B cell (primary cell): ENCODE measurements around the gene GPR15LG. TPM values are rescaled to one million over a fixed set of nuclear protein-coding genes. Genes with fewer than 3 reads are reported as not detected.

Experiments used
- ATAC-seq: fragments of 200-7000 bp; cut with Tn5 transposase; one replicate; pipeline ENCODE4 v1.10.0; 2021; ENCODE audit warnings: low read depth, mild to moderate bottlenecking, moderate number of reproducible peaks, moderate library complexity
- CTCF ChIA-PET: fragments of 350-600 bp; sonication (Branson Sonifier 250); formaldehyde crosslinking; loops from one replicate; lab custom pipeline; 2021; ENCODE audit warnings: antibody characterized with exemption, inconsistent platforms; lab: Charles Lee
- POLR2A ChIA-PET: fragments of 350-600 bp; sonication (Branson Sonifier 250); formaldehyde crosslinking; loops from one replicate; lab custom pipeline; 2021; ENCODE audit warnings: antibody characterized with exemption; lab: Charles Lee
- DNase-seq: peaks from one replicate; pipeline ENCODE4 v3.0.0; 2013
- H2AFZ ChIP-seq: 2 replicates; pipeline ENCODE4 v1.6.1; 2012; ENCODE audit warnings: mild to moderate bottlenecking, low read depth, low read length; ENCODE audit not compliant: insufficient read depth, poor library complexity, severe bottlenecking
- H3K27ac ChIP-seq, 2 donors: 1 replicate in 1 of 2; 2 replicates in 1 of 2; pipeline ENCODE4 v1.5.1; 2012 to 2013; ENCODE audit warnings: low read length in 2 of 2, mild to moderate bottlenecking in 2 of 2, moderate library complexity in 1 of 2
- H3K27me3 ChIP-seq, 4 experiments: fragments of 200-600 bp in 1 of 4; sonication (generic) in 1 of 4; replicated peaks in 1 of 4; 1 replicate in 2 of 4; 2 replicates in 2 of 4; pipeline versions ENCODE4 v1.6.1 to v1.7.0; 2013 to 2016; ENCODE audit warnings: low read length in 3 of 4, mild to moderate bottlenecking in 2 of 4, mixed read lengths in 1 of 4, moderate library complexity in 1 of 4; ENCODE audit not compliant: insufficient read depth in 4 of 4, control insufficient read depth in 3 of 4; ENCODE audit errors: control extremely low read depth in 1 of 4
- H3K36me3 ChIP-seq, 2 experiments: replicated peaks in 1 of 2; 1 replicate in 1 of 2; 2 replicates in 1 of 2; pipeline versions ENCODE4 v1.6.1 to v1.7.1; 2013; ENCODE audit warnings: low read length in 1 of 2; ENCODE audit not compliant: insufficient read depth in 2 of 2, control insufficient read depth in 1 of 2; ENCODE audit errors: control extremely low read depth in 1 of 2, extremely low read depth in 1 of 2
- H3K4me1 ChIP-seq, 2 donors: fragments of 200-600 bp in 1 of 2; sonication (generic) in 1 of 2; 1 replicate in 1 of 2; 2 replicates in 1 of 2; pipeline versions ENCODE4 v1.5.1 to v1.6.1; 2013 to 2017; ENCODE audit warnings: low read length in 2 of 2; ENCODE audit not compliant: control insufficient read depth in 2 of 2, insufficient read depth in 2 of 2
- H3K4me2 ChIP-seq: replicated peaks from 2 replicates; pipeline ENCODE3; 2012; ENCODE audit warnings: mild to moderate bottlenecking, low read depth, low read length; ENCODE audit not compliant: poor library complexity, severe bottlenecking
- H3K4me3 ChIP-seq, 5 experiments: fragments of 200-600 bp in 1 of 5; sonication (generic) in 1 of 5; 1 replicate in 3 of 5; 2 replicates in 2 of 5; pipeline versions ENCODE4 v1.5.1 to v1.7.0; 2011 to 2016; ENCODE audit warnings: low read length in 4 of 5, mild to moderate bottlenecking in 4 of 5, low read depth in 2 of 5, control low read depth in 1 of 5, moderate library complexity in 1 of 5; ENCODE audit not compliant: insufficient read depth in 1 of 5; ENCODE audit errors: control extremely low read depth in 1 of 5, extremely low read depth in 1 of 5
- H3K79me2 ChIP-seq: fragments of 200-600 bp; sonication (generic); one replicate; pipeline ENCODE4 v1.6.0; 2016; ENCODE audit warnings: low read length; ENCODE audit not compliant: control insufficient read depth, insufficient read depth
- H3K9ac ChIP-seq: fragments of 200-600 bp; sonication (generic); 2 replicates; pipeline ENCODE4 v1.6.1; 2017; ENCODE audit warnings: mild to moderate bottlenecking, low read length, moderate library complexity
- H3K9me3 ChIP-seq, 3 donors: one replicate each; pipeline versions ENCODE4 v1.6.1 to v1.7.1; 2013; ENCODE audit warnings: low read length in 2 of 3; ENCODE audit not compliant: control insufficient read depth in 2 of 3, insufficient read depth in 1 of 3; ENCODE audit errors: control extremely low read depth in 1 of 3
- H4K20me1 ChIP-seq: 2 replicates; pipeline ENCODE4 v1.6.0; 2012; ENCODE audit warnings: mild to moderate bottlenecking, low read length; ENCODE audit not compliant: insufficient read depth, control insufficient read depth, poor library complexity, severe bottlenecking
- H3K27ac Mint-ChIP-seq: one replicate; pipeline ENCODE4 v1.8.0; 2021; ENCODE audit warnings: mixed read lengths
- H3K27me3 Mint-ChIP-seq: one replicate; pipeline ENCODE4 v1.8.0; 2021; ENCODE audit warnings: mixed read lengths
- H3K4me1 Mint-ChIP-seq: one replicate; pipeline ENCODE4 v1.8.0; 2021; ENCODE audit warnings: mixed read lengths
- H3K4me3 Mint-ChIP-seq: one replicate; pipeline ENCODE4 v1.8.0; 2021; ENCODE audit warnings: mixed read lengths
- H3K9me3 Mint-ChIP-seq: one replicate; pipeline ENCODE4 v1.8.0; 2022; ENCODE audit warnings: mixed read lengths; ENCODE audit not compliant: insufficient read depth
- CTCF ChIP-seq: fragments of 200-600 bp; IDR thresholded peaks from one replicate; pipeline ENCODE4 v1.8.0; 2022; ENCODE audit warnings: antibody characterized with exemption, mild to moderate bottlenecking
- EZH2 ChIP-seq: IDR thresholded peaks from 2 replicates; pipeline ENCODE4 v1.6.1; 2012; ENCODE audit warnings: borderline replicate concordance, low read depth, mild to moderate bottlenecking, moderate library complexity, low read length; ENCODE audit not compliant: insufficient read depth, poor library complexity, severe bottlenecking
- WGBS: methylation state at CpG from one replicate; pipeline ENCODE4 v1.1.5; 2013; ENCODE audit warnings: missing lambda C conversion rate; ENCODE audit not compliant: insufficient coverage; 5-methylcytosine and 5-hydroxymethylcytosine counted together
- intact Hi-C: fragments of 100-400 bp; cut with micrococcal nuclease; formaldehyde crosslinking; loops from one replicate; pipeline ENCODE4 v1.10.0; 2022
- polyA plus RNA-seq: library from polyadenylated mRNA; depleted of rRNA; stranded (reverse); fragments of >200 nt; gene quantifications from 2 replicates; pipeline ENCODE4 v1.2.3, GENCODE V29; 2012
- total RNA-seq, 2 donors: library from RNA; stranded (reverse); fragments of 120-200 nt in 1 of 2; gene quantifications; 1 replicate in 1 of 2; 2 replicates in 1 of 2; pipeline versions ENCODE4 v1.2.3 to v1.2.4, GENCODE V29; 2013 to 2022

The GPR15LG gene
- total and polyA plus RNA-seq, 2 donors (not counting 1 experiment from before 2014, with no cell fraction given) = not detected

GRCh38 chr10:84126785-84127167 is 46.8 kb upstream of the GPR15LG start:
- H3K9ac ChIP-seq = no peak overlapping the region
- Mint-ChIP-seq H3K4me1 (no peaks in the 10 kb centered on the region), H3K27ac (no peak overlapping the region), H3K9me3 (peaks cover 15% of the 10 kb centered on the region), H3K4me3 (no peak overlapping the region), H3K27me3 (peaks cover 30% of the 10 kb centered on the region)
- no peak for TF ChIP-seq EZH2
- TF ChIP-seq CTCF = no peak
- DNase-seq (no peak), ATAC-seq (no peak)
- peaks cover 5 to 21% (median 20%) of the 10 kb centered on the region in 3 donors for H3K9me3 ChIP-seq
- peaks cover 0 to 20% (median 4%) of the 10 kb centered on the region in 4 experiments for H3K27me3 ChIP-seq
- no peak overlapping the region for H2AFZ ChIP-seq
- no peaks in the 10 kb centered on the region for H4K20me1 ChIP-seq
- no peak overlapping the region for H3K27ac ChIP-seq
- no peak overlapping the region for H3K4me2 ChIP-seq
- 100% methylated on average over 1 of the region's 1 CpG for WGBS
- no peaks in the 10 kb centered on the region for H3K4me1 ChIP-seq
- no peaks in the 10 kb centered on the region for H3K79me2 ChIP-seq
- ChIA-PET CTCF (no interaction called here), POLR2A (no interaction called here)
- H3K36me3 ChIP-seq = no peaks in the 10 kb centered on the region
- intact Hi-C loops = no loop called here
- no peak overlapping the region for H3K4me3 ChIP-seq

- TF ChIP-seq EZH2 (no peak), CTCF (no peak)
- Mint-ChIP-seq H3K4me1 (peaks cover 17% of the 10 kb centered on the region), H3K27ac (no peak overlapping the region), H3K27me3 (peaks cover 5% of the 10 kb centered on the region), H3K9me3 (no peaks in the 10 kb centered on the region), H3K4me3 (no peak overlapping the region)
- Histone ChIP-seq H3K27me3 (peaks cover 0 to 6% (median 1%) of the 10 kb centered on the region in 4 experiments), H3K36me3 (no peaks in the 10 kb centered on the region), H4K20me1 (no peaks in the 10 kb centered on the region), H2AFZ (no peak overlapping the region), H3K4me2 (no peak overlapping the region), H3K4me1 (peaks cover 11 to 14% of the 10 kb centered on the region in 2 donors), H3K9ac (no peak overlapping the region), H3K9me3 (peaks cover 0 to 1% (median 0%) of the 10 kb centered on the region in 3 donors), H3K27ac (no peak overlapping the region), H3K79me2 (peaks cover 15% of the 10 kb centered on the region), H3K4me3 (no peak overlapping the region)
- 0% methylated on average over 1 of the region's 2 CpGs for WGBS
- DNase-seq = no peak
- intact Hi-C loops = no loop called here
- CTCF ChIA-PET = no interaction called here
- POLR2A ChIA-PET = no interaction called here
- ATAC-seq = no peak
These were observed 37.8 kb upstream of the GPR15LG start for GRCh38 chr10:84135836-84136235.
